GM12801 (cell line): ENCODE data around the gene KCNK4.

ENCODE experiments used
- CTCF ChIP-seq: IDR thresholded peaks from one replicate; pipeline ENCODE4 v1.5.1; 2011; ENCODE audit warnings: control low read depth; ENCODE audit not compliant: insufficient read length; ENCODE audit errors: extremely low read depth

Gene KCNK4

GRCh38 chr11:64276653-64277431 lies 14.3 kb upstream of the KCNK4 start:
- no peak for TF ChIP-seq CTCF

- no peak for TF ChIP-seq CTCF
These were observed 12.4 kb upstream of the KCNK4 start for GRCh38 chr11:64278576-64279190.

GRCh38 chr11:64281957-64282770 lies 8.9 kb upstream of the KCNK4 start:
- no peak for TF ChIP-seq CTCF

DNA sequence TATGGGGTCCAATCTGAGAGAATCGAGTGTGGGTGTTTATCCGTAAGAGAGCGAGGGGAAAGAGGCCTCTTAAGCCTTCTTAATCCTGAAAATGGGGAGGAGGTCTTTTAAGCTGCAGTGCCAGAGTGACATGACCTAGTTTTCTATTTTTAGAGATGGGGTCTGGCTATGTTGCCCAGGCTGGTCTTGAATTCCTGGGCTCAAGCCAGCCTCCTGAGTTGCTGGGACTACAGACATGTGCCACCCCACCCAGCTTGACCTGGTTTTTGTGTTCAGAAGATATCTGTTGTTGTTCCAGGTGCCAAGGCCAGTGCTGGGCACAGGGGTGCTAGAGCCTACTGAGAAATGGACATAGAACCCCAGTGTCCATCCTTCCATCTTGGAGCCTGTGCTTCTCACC lies 8.0 kb upstream of the KCNK4 start:
- no peak for TF ChIP-seq CTCF

DNA sequence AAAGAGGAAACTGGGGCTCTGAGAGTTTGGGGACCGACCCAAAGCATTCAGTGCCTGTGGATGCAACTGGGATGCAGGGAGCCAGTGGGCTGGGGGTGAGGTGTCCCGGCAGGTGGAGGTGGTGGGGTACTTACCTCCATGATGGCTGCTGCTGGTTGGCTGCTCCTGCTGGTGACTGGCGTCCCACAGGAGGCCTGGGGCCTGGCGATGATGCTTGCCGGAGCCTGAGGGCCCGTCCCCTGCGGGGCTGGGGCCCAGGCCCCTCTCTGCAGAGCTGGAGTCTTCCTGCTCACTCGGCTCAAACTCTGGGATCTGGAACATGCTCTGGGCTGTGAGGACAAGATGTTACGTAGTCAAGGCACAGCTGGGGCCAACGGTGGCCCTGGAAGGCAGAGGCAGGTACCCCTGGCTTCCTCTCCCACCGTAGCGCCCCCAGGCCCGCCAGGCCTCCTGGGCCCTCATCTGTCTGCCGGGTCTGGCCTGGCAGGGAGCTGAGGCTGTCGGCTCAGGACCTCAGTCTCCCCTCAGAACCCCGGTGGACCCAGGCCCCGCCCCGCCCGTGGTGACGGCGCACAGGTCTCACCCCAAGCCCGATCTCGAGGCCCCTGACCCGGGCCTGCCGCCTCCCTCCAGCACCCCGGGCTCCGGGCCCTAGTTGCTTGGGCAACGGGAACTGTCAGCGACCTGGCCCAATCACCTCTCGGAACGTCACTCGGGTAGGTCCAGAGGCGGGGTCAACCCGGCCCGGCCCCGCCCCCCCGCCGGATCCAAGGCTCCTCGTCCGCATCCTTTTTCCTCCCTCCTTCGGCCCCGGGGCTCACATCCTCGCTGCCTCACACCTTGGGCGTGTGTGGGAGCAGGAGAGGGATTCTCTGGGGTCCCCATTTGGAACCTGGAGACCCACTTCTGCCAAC lies 6.8 kb upstream of the KCNK4 start, which contains the start of gene BAD:
BAD (minus strand) TSS at position 618 of the 914 bp plus-strand sequence; CDS start at position 321, 297 bp downstream.
- TF ChIP-seq CTCF = no peak

- no peak for TF ChIP-seq CTCF
These were observed 5.9 kb upstream of the KCNK4 start, which contains the start of gene GPR137 for GRCh38 chr11:64284962-64285884. TSS of gene GPR137 (plus strand) at chr11:64285848. CDS start at chr11:64286525, 677 bp downstream.
